GM12878 (cell line): Measurements from ENCODE around the gene RCBTB2. TPM values are rescaled to one million over a fixed set of nuclear protein-coding genes. Genes with fewer than 3 reads are reported as not detected.

Experiments used
- ATAC-seq: fragments of 200-7000 bp; cut with Tn5 transposase; 3 replicates; pipeline ENCODE4 v1.9.1; 2020; ENCODE audit warnings: mild to moderate bottlenecking, moderate library complexity
- BruUV-seq: library from RNA; stranded (reverse); fragments of 400-500 nt; replicated peaks from 2 replicates; lab custom pipeline; 2021; lab: Mats Ljungman, UMichigan
- CTCF ChIA-PET: fragments of 300-600 bp; sonication (Branson Sonifier 250); formaldehyde crosslinking; extraction: SDS; loops from one replicate; lab custom pipeline; 2021; ENCODE audit warnings: inconsistent platforms; lab: Yijun Ruan, JAX
- POLR2A ChIA-PET: fragments of 350-600 bp; formaldehyde crosslinking; extraction: SDS; loops from one replicate; lab custom pipeline; 2021; ENCODE audit warnings: inconsistent platforms; lab: Charles Lee
- RAD21 ChIA-PET: fragments of 300-600 bp; sonication (Branson Sonifier 250); formaldehyde crosslinking; loops from one replicate; lab custom pipeline; 2023; ENCODE audit warnings: antibody characterized with exemption; ENCODE audit not compliant: unreplicated experiment; lab: Charles Lee
- SMC1A ChIA-PET: fragments of 300-600 bp; sonication (Branson Sonifier 250); formaldehyde crosslinking; loops from one replicate; lab custom pipeline; 2023; ENCODE audit not compliant: unreplicated experiment, uncharacterized antibody; lab: Charles Lee
- DNase-seq: peaks from one replicate; pipeline ENCODE4 v3.0.0-alpha.2; 2011; ENCODE audit warnings: low read depth, low spot score
- FAIRE-seq: peaks from 3 replicates; lab custom pipeline; 2011; peaks lifted over from hg19 to GRCh38; lab: Jason Lieb, UNC
- H2AFZ ChIP-seq: 2 replicates; pipeline ENCODE4 v1.6.0; 2011; ENCODE audit warnings: low read depth, low read length, control low read depth; ENCODE audit not compliant: control insufficient read depth
- H3K27ac ChIP-seq: 2 replicates; pipeline ENCODE4 v1.5.1; 2011; ENCODE audit warnings: control low read depth; ENCODE audit not compliant: control insufficient read depth, insufficient read depth
- H3K27me3 ChIP-seq, 2 experiments: replicated peaks in 1 of 2; 2 replicates each; pipeline versions ENCODE4 v1.6.0 to v1.6.1; 2011; ENCODE audit warnings: low read length in 1 of 2; ENCODE audit not compliant: control insufficient read depth in 2 of 2, insufficient read depth in 2 of 2
- H3K36me3 ChIP-seq, 2 experiments: 2 replicates each; pipeline ENCODE4 v1.5.1; 2011; ENCODE audit warnings: low read length in 1 of 2; ENCODE audit not compliant: control insufficient read depth in 2 of 2, insufficient read depth in 2 of 2
- H3K4me1 ChIP-seq: 2 replicates; pipeline ENCODE4 v1.6.1; 2011; ENCODE audit warnings: mild to moderate bottlenecking, low read length, moderate library complexity, mixed read lengths; ENCODE audit not compliant: control insufficient read depth, insufficient read depth
- H3K4me2 ChIP-seq: 2 replicates; pipeline ENCODE4 v1.6.0; 2011; ENCODE audit warnings: control low read depth; ENCODE audit not compliant: control insufficient read depth, insufficient read depth
- H3K4me3 ChIP-seq: fragments of 200-600 bp; sonication (generic); 2 replicates; pipeline ENCODE4 v1.5.1; 2016
- H3K79me2 ChIP-seq: 2 replicates; pipeline ENCODE4 v1.6.0; 2011; ENCODE audit warnings: low read length; ENCODE audit not compliant: control insufficient read depth, insufficient read depth
- H3K9ac ChIP-seq: 2 replicates; pipeline ENCODE4 v1.8.0; 2011; ENCODE audit warnings: low read length, control low read depth, mixed read lengths; ENCODE audit not compliant: control insufficient read depth, insufficient read depth
- H3K9me3 ChIP-seq: replicated peaks from 3 replicates; pipeline ENCODE4 v1.5.1; 2011; ENCODE audit warnings: mild to moderate bottlenecking, low read length; ENCODE audit not compliant: control insufficient read depth, insufficient read depth
- H4K20me1 ChIP-seq: 2 replicates; pipeline ENCODE4 v1.6.0; 2011; ENCODE audit not compliant: control insufficient read depth, insufficient read depth
- BRCA1 ChIP-seq: IDR thresholded peaks from 2 replicates; pipeline ENCODE4 v1.6.1; 2011; ENCODE audit warnings: low read depth, low read length, improper control_type of control experiment
- CHD2 ChIP-seq: IDR thresholded peaks from 2 replicates; pipeline ENCODE4 v1.6.1; 2011; ENCODE audit warnings: low read depth, low read length, improper control_type of control experiment, borderline replicate concordance
- EED ChIP-seq: sonication (generic); IDR thresholded peaks from 2 replicates; pipeline ENCODE4 v1.6.1; 2016; ENCODE audit warnings: antibody characterized with exemption, low read depth
- HDGF ChIP-seq: fragments of 450-650 bp; IDR thresholded peaks from 2 replicates; pipeline ENCODE4 v1.6.1; 2016; ENCODE audit warnings: antibody characterized with exemption
- NR2C2 ChIP-seq: IDR thresholded peaks from 2 replicates; pipeline ENCODE4 v1.6.1; 2011; ENCODE audit warnings: borderline replicate concordance, low read depth; ENCODE audit not compliant: control insufficient read depth, insufficient read length
- SP1 ChIP-seq: IDR thresholded peaks from one replicate; pipeline ENCODE4 v1.6.1; 2011; ENCODE audit warnings: low read depth, low read length
- STAT3 ChIP-seq: IDR thresholded peaks from 2 replicates; pipeline ENCODE4 v1.6.1; 2011; ENCODE audit warnings: low read depth, low read length, improper control_type of control experiment
- ZSCAN29 ChIP-seq: fragments of 450-650 bp; IDR thresholded peaks from 2 replicates; pipeline ENCODE4 v1.6.1; 2017; ENCODE audit warnings: mild to moderate bottlenecking, moderate library complexity
- WGBS: methylation state at CpG from one replicate; pipeline ENCODE4 v1.1.6; 2016; ENCODE audit warnings: low lambda C conversion rate; ENCODE audit not compliant: insufficient replicate concordance, insufficient coverage; ENCODE audit errors: missing lambda C conversion rate; 5-methylcytosine and 5-hydroxymethylcytosine counted together
- in situ Hi-C: fragments of 300-500 bp; cut with MboI; formaldehyde crosslinking; loops from 9 replicates; pipeline ENCODE4 v1.14.3; 2018; ENCODE audit warnings: mixed read lengths
- intact Hi-C: fragments of 100-400 bp; cut with micrococcal nuclease; formaldehyde crosslinking; loops from one replicate; pipeline ENCODE4 v1.14.2; 2022; ENCODE audit not compliant: unreplicated experiment
- polyA plus RNA-seq, 11 experiments: library from polyadenylated mRNA; depleted of rRNA in 4 of 11; unstranded in 6 of 11; stranded (reverse) in 5 of 11; fragments of >200 nt; fragmentation: Nextera tagmentation in 4 of 11; fragmentation: Illumina TruSeq in 1 of 11; extraction: Ambion mirVana in 4 of 11; extraction: Trizol in 1 of 11; gene quantifications; 1 replicate in 1 of 11; 2 replicates in 10 of 11; pipeline versions ENCODE4 v1.2.1 to v1.2.3, GENCODE V29; 2011 to 2016; ENCODE audit warnings: inconsistent platforms in 2 of 11, missing spikeins in 2 of 11, low read depth in 1 of 11
- total RNA-seq, 4 experiments: library from RNA; depleted of rRNA in 3 of 4; stranded (reverse); fragments of >200 nt in 3 of 4; fragmentation: Illumina TruSeq in 1 of 4; extraction: Trizol in 1 of 4; gene quantifications; 2 replicates each; pipeline versions ENCODE4 v1.2.1 to v1.2.3, GENCODE V29; 2013 to 2021
- TF ChIP-seq, protein P1 (sequence below): fragments of 450-650 bp; IDR thresholded peaks from 2 replicates; pipeline ENCODE4 v1.6.1; 2017; ENCODE audit warnings: mild to moderate bottlenecking, moderate library complexity
- TF ChIP-seq, protein P2 (sequence below): IDR thresholded peaks from 2 replicates; pipeline ENCODE4 v1.6.1; 2012; ENCODE audit warnings: low read depth, low read length, improper control_type of control experiment
- TF ChIP-seq, protein P3 (sequence below): fragments of 450-650 bp; formaldehyde crosslinking; IDR thresholded peaks from 2 replicates; pipeline ENCODE4 v1.5.0; 2022; ENCODE audit warnings: mild to moderate bottlenecking, missing genetic modification characterization

RCBTB2 gene
- total and polyA plus RNA-seq, 10 of the 15 experiments (the other 5 are each of a cell fraction or from before 2014, with no cell fraction given) = 5.0 to 16.0 (median 8.5) TPM

DNA sequence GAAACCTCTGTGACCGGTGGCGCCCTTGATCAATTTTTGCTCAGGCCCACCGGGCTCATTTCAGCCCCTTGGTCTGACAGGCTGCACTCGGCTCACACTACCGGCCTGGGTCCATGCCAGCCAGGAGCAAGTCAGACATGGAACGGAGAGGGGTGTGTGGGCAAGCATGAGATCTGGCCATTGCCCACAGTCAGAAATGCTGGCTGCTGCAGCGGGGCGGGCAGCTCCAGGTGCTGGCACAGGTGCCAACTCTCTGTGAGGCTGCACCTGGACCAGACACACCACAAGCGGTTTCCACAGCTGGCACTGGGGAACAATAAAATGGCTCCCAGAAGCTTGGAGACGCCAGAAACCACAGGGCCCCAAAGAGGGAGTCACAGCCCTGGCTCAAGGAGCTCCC, 76.3 kb downstream of the RCBTB2 start:
- no peak overlapping the region for H2AFZ ChIP-seq
- H3K4me3 ChIP-seq = no peak overlapping the region
- DNase-seq = no peak
- BruUV-seq = no TSS peak
- H3K4me2 ChIP-seq = no peak overlapping the region
- H3K79me2 ChIP-seq = no peaks in the 10 kb centered on the region
- ChIA-PET POLR2A (no interaction called here), CTCF (no interaction called here), RAD21 (no interaction called here), SMC1A (no interaction called here)
- in situ Hi-C loops (no loop called here), intact Hi-C loops (no loop called here)
- no peak overlapping the region for H3K9ac ChIP-seq
- H3K36me3 ChIP-seq = peaks cover 0 to 15% of the 10 kb centered on the region in 2 experiments
- FAIRE-seq = no peak
- TF ChIP-seq ZSCAN29 (no peak), CHD2 (no peak), SP1 (no peak), NR2C2 (no peak), STAT3 (no peak), EED (no peak), BRCA1 (no peak), HDGF (no peak)
- TF ChIP-seq, protein P1, sequence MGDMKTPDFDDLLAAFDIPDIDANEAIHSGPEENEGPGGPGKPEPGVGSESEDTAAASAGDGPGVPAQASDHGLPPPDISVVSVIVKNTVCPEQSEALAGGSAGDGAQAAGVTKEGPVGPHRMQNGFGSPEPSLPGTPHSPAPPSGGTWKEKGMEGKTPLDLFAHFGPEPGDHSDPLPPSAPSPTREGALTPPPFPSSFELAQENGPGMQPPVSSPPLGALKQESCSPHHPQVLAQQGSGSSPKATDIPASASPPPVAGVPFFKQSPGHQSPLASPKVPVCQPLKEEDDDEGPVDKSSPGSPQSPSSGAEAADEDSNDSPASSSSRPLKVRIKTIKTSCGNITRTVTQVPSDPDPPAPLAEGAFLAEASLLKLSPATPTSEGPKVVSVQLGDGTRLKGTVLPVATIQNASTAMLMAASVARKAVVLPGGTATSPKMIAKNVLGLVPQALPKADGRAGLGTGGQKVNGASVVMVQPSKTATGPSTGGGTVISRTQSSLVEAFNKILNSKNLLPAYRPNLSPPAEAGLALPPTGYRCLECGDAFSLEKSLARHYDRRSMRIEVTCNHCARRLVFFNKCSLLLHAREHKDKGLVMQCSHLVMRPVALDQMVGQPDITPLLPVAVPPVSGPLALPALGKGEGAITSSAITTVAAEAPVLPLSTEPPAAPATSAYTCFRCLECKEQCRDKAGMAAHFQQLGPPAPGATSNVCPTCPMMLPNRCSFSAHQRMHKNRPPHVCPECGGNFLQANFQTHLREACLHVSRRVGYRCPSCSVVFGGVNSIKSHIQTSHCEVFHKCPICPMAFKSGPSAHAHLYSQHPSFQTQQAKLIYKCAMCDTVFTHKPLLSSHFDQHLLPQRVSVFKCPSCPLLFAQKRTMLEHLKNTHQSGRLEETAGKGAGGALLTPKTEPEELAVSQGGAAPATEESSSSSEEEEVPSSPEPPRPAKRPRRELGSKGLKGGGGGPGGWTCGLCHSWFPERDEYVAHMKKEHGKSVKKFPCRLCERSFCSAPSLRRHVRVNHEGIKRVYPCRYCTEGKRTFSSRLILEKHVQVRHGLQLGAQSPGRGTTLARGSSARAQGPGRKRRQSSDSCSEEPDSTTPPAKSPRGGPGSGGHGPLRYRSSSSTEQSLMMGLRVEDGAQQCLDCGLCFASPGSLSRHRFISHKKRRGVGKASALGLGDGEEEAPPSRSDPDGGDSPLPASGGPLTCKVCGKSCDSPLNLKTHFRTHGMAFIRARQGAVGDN = no peak
- TF ChIP-seq, protein P2, sequence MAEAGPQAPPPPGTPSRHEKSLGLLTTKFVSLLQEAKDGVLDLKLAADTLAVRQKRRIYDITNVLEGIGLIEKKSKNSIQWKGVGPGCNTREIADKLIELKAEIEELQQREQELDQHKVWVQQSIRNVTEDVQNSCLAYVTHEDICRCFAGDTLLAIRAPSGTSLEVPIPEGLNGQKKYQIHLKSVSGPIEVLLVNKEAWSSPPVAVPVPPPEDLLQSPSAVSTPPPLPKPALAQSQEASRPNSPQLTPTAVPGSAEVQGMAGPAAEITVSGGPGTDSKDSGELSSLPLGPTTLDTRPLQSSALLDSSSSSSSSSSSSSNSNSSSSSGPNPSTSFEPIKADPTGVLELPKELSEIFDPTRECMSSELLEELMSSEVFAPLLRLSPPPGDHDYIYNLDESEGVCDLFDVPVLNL = no peak
- TF ChIP-seq, protein P3, sequence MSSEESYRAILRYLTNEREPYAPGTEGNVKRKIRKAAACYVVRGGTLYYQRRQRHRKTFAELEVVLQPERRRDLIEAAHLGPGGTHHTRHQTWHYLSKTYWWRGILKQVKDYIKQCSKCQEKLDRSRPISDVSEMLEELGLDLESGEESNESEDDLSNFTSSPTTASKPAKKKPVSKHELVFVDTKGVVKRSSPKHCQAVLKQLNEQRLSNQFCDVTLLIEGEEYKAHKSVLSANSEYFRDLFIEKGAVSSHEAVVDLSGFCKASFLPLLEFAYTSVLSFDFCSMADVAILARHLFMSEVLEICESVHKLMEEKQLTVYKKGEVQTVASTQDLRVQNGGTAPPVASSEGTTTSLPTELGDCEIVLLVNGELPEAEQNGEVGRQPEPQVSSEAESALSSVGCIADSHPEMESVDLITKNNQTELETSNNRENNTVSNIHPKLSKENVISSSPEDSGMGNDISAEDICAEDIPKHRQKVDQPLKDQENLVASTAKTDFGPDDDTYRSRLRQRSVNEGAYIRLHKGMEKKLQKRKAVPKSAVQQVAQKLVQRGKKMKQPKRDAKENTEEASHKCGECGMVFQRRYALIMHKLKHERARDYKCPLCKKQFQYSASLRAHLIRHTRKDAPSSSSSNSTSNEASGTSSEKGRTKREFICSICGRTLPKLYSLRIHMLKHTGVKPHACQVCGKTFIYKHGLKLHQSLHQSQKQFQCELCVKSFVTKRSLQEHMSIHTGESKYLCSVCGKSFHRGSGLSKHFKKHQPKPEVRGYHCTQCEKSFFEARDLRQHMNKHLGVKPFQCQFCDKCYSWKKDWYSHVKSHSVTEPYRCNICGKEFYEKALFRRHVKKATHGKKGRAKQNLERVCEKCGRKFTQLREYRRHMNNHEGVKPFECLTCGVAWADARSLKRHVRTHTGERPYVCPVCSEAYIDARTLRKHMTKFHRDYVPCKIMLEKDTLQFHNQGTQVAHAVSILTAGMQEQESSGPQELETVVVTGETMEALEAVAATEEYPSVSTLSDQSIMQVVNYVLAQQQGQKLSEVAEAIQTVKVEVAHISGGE (CRISPR knock-in tag) = no peak
- no peaks in the 10 kb centered on the region for H4K20me1 ChIP-seq
- ATAC-seq = no peak
- H3K4me1 ChIP-seq = no peaks in the 10 kb centered on the region
- no peaks in the 10 kb centered on the region; the same call in 2 of the 3 replicates for H3K9me3 ChIP-seq
- no peaks in the 10 kb centered on the region for H3K27me3 ChIP-seq
- no peak overlapping the region for H3K27ac ChIP-seq
- 99% methylated on average over 10 of the region's 10 CpGs for WGBS
